ENCODE results near the gene TCEA3.
"Not testable (repeated sequence)": the region's sequence is repeated elsewhere in the genome, so short reads cannot be mapped to it uniquely, and the experiment has no call there.

TCEA3 gene

DNA sequence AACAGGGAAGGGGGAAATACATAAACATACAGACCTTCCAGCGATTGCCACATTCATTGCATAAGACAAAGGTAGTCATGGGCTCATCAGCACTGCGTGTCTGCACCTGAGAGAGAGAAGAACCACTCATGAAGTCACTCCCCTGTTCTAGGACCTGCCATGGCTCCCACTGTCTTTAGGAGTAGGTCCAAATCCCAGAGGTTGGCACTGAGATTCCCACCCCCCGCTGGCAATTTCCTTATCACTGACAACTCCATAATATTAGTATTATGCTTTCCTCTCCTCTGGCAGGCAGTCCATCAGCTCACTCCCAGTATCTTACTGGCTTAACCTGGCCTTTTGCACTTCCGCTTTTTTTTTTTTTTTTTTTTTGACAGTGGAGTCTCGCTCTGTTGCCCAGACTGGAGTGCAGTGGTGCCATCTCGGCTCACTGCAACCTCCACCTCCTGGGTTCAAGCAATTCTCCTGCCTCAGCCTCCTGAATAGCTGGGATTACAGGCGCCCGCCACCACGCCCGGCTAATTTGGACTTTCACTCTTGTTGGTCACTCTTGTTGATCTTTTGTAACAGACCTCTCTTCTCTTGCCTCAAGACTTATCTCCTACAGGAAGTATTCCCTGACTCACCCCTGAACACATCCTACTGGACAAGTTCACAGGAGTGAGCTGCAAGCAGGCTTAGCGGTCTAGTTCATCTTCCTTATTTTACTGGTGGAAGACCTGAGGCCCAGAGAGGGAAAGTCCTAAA lies 40.1 kb downstream of the TCEA3 start:
- DNase-seq (ENCODE audit: low spot score in 2 of 2) = no peak
- H3K9me3 ChIP-seq = peaks cover 4% of the 10 kb centered on the region; the same call in 1 of the 2 replicates
- H3K4me1 ChIP-seq = no peaks in the 10 kb centered on the region
- in situ Hi-C loops (cut with MboI; ENCODE audit: low sequenced_read_pairs) = no loop called here
- H3K4me3 ChIP-seq = no peak overlapping the region
- no peaks in the 10 kb centered on the region for H3K36me3 ChIP-seq (replicated peaks)
- no peaks in the 10 kb centered on the region for H3K27me3 ChIP-seq (ENCODE audit: low read depth)

DNA sequence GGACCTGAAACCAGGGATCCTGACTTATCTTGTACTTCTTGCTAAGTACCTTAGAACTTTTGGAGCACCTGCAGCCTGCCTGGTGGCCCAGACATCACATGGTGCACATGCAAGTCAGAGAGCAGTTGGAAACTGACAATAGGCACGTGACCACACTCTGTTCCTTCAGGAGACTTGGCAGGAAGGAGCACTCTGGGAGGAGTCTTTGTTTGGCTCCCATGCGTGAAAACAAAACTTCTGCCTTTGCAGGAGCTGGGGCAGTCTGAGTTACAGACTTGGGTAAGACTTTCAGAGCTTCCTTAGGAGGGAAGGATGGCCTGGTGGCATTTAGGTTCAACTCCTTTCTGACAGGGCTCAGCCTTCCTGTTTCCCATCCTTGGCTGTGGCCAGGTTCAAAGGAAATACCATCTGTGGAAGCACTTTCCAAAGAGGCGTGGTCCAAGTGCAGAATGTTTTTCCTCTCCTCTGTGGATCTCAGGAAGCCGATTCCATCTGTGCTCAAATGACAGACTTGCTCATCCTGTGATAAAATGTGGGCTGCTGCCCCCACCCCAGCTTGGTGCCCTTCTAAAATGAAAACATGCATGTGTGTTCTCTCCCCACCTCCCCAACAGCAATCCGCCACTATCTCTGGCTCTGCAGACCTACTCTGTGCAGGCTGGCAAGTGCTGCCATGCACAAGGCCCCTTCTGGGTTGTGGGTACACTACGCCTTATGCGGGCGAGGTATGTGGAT lies 40.8 kb downstream of the TCEA3 start:
- H3K4me1 ChIP-seq = no peaks in the 10 kb centered on the region
- no peaks in the 10 kb centered on the region for H3K36me3 ChIP-seq (replicated peaks)
- H3K4me3 ChIP-seq = no peak overlapping the region
- no peak for DNase-seq (ENCODE audit: low spot score in 2 of 2)
- in situ Hi-C loops (cut with MboI; ENCODE audit: low sequenced_read_pairs) = no loop called here
- H3K27me3 ChIP-seq (ENCODE audit: low read depth) = no peaks in the 10 kb centered on the region
- peaks cover 4% of the 10 kb centered on the region; the same call in 1 of the 2 replicates for H3K9me3 ChIP-seq

DNA sequence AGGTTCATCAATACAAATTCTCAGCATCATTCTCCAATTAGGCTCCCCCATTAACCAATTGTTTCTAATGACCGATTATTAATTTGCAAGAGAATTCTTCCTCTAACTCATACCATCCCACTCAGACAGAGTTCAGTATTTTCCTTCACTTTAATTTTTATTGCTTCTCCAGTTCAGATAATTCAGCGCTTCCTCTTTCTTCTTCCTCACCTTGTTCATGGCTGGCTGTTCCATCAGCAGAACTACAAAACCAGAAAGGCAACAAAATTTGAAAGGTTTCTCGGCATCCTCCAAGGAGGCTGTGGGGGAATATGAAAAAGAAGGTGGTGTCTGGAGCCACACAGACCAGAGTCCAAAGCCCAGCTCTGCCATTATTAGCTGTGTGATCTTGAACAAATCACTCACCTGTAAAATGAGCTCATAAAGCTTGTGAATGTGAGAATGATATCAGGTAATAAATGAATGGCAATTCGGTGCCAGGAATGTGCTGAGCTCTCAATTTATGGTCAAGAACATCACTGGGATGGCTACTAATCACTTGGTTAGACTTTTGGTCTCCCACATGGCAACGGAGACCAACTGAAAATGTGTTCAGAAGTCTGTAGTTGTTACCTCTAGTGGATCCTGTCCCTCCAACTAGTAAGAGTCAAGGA lies 43.2 kb downstream of the TCEA3 start:
- Histone ChIP-seq H3K4me1 (peaks cover 11% of the 10 kb centered on the region), H3K4me3 (no peak overlapping the region), H3K9me3 (peaks cover 4% of the 10 kb centered on the region; the same call in 1 of the 2 replicates), H3K27me3 (ENCODE audit: low read depth) (no peaks in the 10 kb centered on the region), H3K36me3 (replicated peaks) (no peaks in the 10 kb centered on the region)
- in situ Hi-C loops (cut with MboI; ENCODE audit: low sequenced_read_pairs) = no loop called here
- no peak for DNase-seq (ENCODE audit: low spot score in 2 of 2)

DNA sequence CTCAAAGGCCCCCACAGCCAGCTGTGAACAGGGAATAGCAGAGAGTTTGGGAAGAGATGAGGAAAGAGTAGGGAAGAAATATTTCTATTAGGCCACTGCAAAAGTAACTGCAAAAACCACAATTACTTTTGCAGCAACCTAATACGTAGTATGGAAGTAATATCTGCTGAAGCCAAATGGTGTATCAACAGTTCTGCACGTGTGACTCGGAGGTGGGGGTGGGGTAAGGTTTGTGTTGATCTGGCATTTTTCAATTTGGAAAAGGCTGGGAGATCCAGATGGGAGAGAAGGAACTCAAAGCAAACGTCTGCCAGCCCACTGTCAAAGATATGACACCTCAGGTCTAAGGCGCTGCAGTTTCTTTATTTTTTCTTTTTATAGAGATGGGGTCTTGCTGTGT lies 43.8 kb downstream of the TCEA3 start:
- no peak for DNase-seq (ENCODE audit: low spot score in 2 of 2)
- in situ Hi-C loops (cut with MboI; ENCODE audit: low sequenced_read_pairs) = no loop called here
- peaks cover 13% of the 10 kb centered on the region for H3K4me1 ChIP-seq
- no peak overlapping the region for H3K4me3 ChIP-seq
- H3K36me3 ChIP-seq (replicated peaks) = no peaks in the 10 kb centered on the region
- H3K27me3 ChIP-seq (ENCODE audit: low read depth) = no peaks in the 10 kb centered on the region
- H3K9me3 ChIP-seq = peaks cover 4% of the 10 kb centered on the region; the same call in 1 of the 2 replicates

DNA sequence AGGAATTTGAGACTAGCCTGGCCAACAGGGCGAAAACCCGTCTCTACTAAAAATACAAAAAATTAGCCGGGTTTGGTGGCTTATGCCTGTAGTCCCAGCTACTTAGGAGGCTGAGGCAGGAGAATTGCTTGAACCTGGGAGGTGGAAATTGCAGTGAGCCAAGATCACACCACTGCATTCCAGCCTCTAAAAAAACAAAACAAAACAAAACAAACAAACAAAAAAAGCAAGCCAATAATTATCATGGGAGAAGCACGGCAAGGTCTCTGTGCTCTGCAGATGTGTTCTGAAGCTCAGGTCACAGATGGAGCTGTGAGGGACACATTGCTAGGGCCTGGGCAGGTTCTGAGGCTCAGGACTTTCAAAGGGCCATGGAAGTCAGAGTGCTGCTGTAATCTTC lies 44.3 kb downstream of the TCEA3 start:
- H3K9me3 ChIP-seq; in situ Hi-C loops (cut with MboI; ENCODE audit: low sequenced_read_pairs); H3K4me3 ChIP-seq; H3K36me3 ChIP-seq (replicated peaks); DNase-seq (ENCODE audit: low spot score in 2 of 2); H3K27me3 ChIP-seq (ENCODE audit: low read depth): not testable (repeated sequence)
- peaks cover 13% of the 10 kb centered on the region for H3K4me1 ChIP-seq

DNA sequence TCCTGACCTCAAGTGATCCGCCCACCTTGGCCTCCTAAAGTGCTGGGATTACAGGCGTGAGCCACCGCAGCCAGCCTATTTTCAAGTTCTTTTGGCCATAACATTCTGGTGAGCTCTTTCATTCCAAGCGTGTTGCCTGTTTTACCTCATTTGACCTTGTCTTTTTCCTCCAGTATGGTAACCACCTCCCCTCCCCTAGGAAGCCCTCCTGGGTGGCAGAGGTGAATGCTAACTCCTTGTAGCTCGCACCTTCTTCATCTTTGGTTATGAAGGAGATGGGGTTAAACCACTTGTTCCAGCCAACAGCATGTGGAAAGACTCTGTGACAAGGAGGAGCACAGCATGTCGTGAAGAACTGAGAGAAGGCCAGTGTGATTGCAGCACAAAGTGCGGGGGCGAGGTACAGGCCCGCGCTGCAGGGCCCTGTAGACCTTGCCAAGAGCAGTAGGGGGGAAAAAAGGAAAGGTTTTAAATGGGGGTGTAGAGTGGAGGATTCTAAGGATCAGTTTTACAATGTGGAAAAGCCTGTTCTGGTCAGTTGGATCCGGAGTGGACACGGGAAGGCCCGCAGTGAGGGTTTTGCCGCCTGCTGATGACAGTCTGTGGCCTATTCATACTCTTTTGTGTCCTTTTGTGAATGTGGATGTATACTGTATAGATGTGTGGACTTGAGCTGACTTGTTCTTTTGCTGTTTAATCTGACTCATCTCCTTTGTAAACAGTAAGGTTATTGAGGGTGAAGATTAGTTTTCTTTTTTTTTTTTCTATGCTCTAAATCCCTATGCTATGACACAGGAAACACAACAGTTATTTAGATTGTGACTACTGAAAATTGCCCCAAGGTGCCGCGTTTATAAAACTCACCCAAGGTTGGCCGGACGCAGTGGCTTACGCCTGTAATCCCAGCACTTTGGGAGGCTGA lies 47.4 kb downstream of the TCEA3 start:
- Histone ChIP-seq H3K4me1 (peaks cover 19% of the 10 kb centered on the region), H3K4me3 (no peak overlapping the region), H3K27me3 (ENCODE audit: low read depth) (no peaks in the 10 kb centered on the region), H3K36me3 (replicated peaks) (no peaks in the 10 kb centered on the region), H3K9me3 (peaks cover under 1% of the 10 kb centered on the region; the same call in 1 of the 2 replicates)
- peak; percentile 86 to 98 for DNase-seq (ENCODE audit: low spot score in 2 of 2)
- in situ Hi-C loops (cut with MboI; ENCODE audit: low sequenced_read_pairs) = no loop called here

DNA sequence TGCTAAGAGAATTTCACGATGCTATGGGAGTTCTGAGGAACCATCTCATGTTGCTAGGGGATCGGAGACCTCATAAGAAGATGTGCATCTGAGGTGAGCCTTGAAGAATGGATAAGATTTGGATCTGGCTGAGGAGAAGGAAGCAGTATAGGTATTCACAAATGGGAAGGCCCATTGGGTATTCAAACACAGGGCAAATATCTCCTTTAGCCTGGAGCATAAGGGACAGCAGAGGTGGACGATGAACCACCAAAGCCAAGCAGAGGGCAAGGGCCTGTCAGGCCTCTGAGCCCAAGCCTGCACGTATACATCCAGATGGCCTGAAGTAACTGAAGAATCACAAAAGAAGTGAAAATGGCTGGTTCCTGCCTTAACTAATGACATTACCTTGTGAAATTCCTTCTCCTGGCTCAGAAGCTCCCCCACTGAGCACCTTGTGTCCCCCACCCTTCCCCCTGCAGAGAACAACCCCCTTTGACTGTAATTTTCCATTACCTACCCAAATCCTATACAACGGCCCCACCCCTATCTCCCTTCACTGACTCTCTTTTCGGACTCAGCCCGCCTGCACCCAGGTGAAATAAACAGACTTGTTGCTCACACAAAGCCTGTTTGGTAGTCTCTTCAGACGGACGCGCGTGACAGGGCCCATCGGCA lies 50.3 kb downstream of the TCEA3 start:
- DNase-seq (ENCODE audit: low spot score in 2 of 2); H3K36me3 ChIP-seq (replicated peaks); H3K4me3 ChIP-seq; in situ Hi-C loops (cut with MboI; ENCODE audit: low sequenced_read_pairs); H3K9me3 ChIP-seq; H3K27me3 ChIP-seq (ENCODE audit: low read depth): not testable (repeated sequence)
- H3K4me1 ChIP-seq = peaks cover 39% of the 10 kb centered on the region

DNA sequence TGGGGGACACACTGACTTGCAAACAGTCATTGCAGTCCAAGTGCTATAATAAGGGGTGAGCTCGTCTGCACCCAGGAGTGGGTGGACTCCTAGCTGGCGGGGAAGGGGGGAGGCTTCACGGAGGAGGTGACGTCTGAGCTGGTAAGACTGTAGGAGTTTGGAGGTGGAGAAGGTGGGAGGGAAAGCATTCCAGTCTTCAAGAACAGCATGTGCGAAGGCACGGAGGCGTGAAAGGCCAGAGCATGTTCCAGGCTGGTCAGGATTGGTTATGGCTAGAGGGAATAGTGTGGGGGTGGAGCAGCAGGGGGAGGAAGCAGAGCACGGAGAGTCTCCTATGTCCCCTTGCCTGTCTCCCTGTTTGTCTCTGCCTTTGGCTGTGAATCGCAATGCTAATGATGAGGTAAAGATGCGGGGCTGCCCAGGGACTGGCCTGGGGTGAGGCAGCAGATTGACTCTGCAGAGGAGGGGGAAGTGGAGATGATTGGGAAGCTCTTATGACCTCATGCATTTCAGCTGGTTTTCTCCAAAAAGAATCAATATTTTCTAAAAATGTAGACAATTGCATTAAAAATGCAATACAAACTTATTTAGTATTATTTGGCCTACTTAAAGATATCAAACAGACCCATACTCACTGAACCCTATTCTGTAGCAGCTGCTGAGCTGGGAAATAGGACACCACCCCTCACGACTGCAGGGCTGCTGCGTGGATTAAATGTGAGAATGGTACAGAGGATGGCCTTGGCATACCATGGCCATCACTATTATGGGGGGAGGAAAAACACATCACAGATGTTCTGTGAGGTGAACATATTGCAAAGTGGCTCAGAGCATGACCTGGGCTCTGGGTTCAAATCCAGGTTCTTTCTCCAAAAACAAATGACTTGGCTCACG lies 52.3 kb downstream of the TCEA3 start:
- peak in 1 of 2 experiments; percentile 46 for DNase-seq (ENCODE audit: low spot score in 2 of 2)
- Histone ChIP-seq H3K27me3 (ENCODE audit: low read depth) (no peaks in the 10 kb centered on the region), H3K36me3 (replicated peaks) (peaks cover under 1% of the 10 kb centered on the region; the same call in 1 of the 2 replicates), H3K9me3 (no peaks in the 10 kb centered on the region), H3K4me1 (peaks cover 36% of the 10 kb centered on the region), H3K4me3 (no peak overlapping the region)
- in situ Hi-C loops (cut with MboI; ENCODE audit: low sequenced_read_pairs) = no loop called here

DNA sequence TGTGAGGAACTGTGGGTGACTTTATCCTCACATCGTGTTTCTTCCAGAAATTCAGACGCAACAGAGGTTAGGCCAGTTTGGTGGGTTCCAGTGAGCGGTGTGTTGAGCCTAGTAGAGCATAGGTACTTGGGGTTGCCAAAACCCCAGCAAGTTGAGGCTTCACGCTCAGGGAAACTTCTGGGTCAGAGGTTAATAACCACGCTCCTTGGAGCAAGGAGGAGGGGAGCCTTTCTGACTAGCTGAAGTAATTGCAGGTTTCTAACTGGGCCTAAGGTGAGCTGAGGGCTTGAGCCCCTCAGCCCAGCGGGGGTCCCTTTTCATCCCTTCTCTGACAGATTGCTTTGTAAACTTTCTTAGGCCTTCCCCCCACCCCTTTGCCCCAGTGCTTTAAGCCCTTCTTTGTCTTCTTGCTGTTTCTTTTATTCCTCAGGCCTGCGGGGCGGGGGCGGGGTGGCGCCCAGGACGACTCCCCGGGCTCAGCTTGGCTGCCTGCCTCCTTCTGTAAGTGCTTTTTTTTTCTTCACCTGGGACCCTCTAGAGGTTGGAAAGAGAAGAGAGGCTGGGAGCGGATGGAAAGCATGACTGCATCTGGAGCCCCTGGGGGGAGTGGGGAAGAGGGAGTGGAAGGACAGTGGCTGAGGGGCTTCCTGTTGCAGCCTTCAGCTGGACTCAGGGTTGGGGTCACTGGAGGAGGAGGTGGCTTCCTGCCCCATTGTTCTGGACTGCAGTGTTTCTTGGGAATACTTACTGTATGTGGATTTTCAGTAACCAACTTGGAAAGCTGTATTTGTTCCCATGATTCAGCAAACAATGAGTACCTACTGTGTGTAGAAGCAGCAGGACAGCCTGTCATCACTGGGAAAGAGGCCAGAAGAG lies 53.6 kb downstream of the TCEA3 start:
- peak overlapping the region; percentile 84 for H3K4me3 ChIP-seq
- H3K36me3 ChIP-seq (replicated peaks) = peaks cover 13% of the 10 kb centered on the region
- no peaks in the 10 kb centered on the region; the same call in 1 of the 2 replicates for H3K9me3 ChIP-seq
- in situ Hi-C loops (cut with MboI; ENCODE audit: low sequenced_read_pairs) = no loop called here
- peak; percentile 93 to 96 for DNase-seq (ENCODE audit: low spot score in 2 of 2)
- peaks cover 31% of the 10 kb centered on the region for H3K4me1 ChIP-seq
- no peaks in the 10 kb centered on the region for H3K27me3 ChIP-seq (ENCODE audit: low read depth)

DNA sequence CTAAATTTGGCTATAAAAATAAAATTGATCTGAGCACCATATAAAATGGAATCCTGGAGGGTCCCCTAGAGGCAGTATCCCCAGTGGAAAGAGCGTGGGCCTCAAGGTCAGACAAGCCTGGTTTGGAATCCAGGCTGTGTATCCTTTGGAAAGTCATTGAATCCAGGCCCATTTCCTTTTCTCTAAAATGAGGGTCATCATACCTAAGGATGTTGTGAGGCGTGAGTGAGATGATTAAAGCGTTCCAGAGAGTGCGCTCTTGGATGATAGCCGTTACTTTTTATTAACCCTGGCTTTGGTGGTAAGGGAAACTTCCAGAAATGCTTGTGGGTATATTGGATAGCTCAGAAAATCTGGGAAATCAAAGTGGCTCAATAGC lies 54.2 kb downstream of the TCEA3 start:
- H3K27me3 ChIP-seq (ENCODE audit: low read depth) = no peaks in the 10 kb centered on the region
- H3K4me3 ChIP-seq = peak overlapping the region; percentile 84
- peaks cover 31% of the 10 kb centered on the region for H3K4me1 ChIP-seq
- H3K9me3 ChIP-seq = no peaks in the 10 kb centered on the region; the same call in 1 of the 2 replicates
- peaks cover 18% of the 10 kb centered on the region for H3K36me3 ChIP-seq (replicated peaks)
- peak; percentile 15 to 29 for DNase-seq (ENCODE audit: low spot score in 2 of 2)
- in situ Hi-C loops (cut with MboI; ENCODE audit: low sequenced_read_pairs) = no loop called here

DNA sequence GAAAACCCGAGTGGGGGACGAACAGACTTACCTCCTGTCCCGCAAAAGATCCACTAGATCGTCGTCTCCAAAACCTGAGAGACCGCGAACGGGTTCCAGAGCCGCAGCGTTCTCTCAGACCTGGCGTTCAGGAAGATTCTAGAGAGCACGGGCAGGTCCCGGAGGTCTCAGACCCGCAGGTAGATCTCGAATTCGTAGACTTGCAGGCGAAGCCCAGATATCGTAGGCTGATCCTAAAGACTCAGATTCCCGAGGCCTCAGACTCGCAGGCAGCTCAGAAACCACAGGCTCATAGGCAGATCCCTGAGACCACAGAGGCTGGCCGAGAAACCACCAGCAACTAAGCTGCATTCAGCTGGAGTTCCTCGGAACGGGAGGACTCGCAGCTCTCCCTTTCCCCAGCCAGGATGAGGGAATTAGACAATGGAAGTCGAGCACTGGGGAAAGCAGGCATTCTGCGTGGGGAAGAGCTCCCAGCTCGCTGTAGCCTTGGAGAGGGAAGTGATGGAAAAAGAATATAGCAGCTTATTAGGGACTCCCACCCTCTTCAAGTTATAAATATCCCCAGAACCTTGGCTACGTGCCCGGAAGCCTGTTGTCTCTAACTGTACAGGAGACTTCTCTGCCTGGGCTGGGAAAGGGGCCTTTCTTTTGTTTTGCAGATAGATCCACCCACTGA lies 55.1 kb downstream of the TCEA3 start, which contains the start of gene ZNF436:
TSS of gene ZNF436 (minus strand) at position 502 of the 679 bp plus-strand sequence. CDS start 1,831 bp downstream, outside the sequence.
- H3K27me3 ChIP-seq (ENCODE audit: low read depth) = no peaks in the 10 kb centered on the region
- peaks cover 31% of the 10 kb centered on the region for H3K4me1 ChIP-seq
- H3K9me3 ChIP-seq = no peaks in the 10 kb centered on the region; the same call in none of the 2 replicates
- in situ Hi-C loops (cut with MboI; ENCODE audit: low sequenced_read_pairs) = no loop called here
- peak; percentile 99 for DNase-seq (ENCODE audit: low spot score in 2 of 2)
- H3K4me3 ChIP-seq = peak within 1 kb of the TSS; percentile 84
- H3K36me3 ChIP-seq (replicated peaks) = peaks cover 23% of the 10 kb centered on the region
